Pons (tissue), 1 donor: ENCODE measurements around the gene SLC9A8.

Experiments used
- DNase-seq: peaks from one replicate; pipeline ENCODE4 v3.0.0-alpha.2; 2016; ENCODE audit warnings: low spot score

The SLC9A8 gene

DNA sequence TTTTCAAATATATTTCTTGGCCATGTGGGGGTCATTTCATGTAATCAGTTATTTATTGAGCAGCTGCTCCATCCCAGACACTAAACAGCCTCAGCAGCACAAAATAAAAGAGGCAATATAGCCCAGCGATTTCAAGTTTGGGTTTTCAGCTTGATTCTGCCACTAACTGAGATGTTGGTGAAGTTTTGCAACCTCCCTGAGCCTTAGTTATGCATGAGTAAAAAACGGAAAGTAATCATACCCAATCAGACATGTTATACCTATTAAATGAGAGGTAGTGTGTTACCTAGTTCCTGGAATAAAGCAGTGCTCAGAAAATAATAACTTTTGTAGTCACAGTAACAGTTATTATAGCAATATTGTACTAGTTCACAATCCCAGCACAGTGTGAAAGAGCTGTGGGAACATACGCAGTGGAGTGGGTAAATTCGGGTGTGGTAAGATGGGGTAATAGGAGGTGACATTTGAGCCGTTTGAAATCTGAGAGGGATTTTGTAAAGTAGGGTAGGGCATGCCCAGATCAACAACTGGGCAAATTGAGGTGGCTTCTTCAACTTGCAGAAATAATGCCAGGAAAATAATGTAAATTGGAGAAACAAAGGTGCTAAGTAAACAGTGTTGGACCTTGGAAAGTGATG lies 1.5 kb downstream of the SLC9A8 start:
- DNase-seq, result no peak

DNA sequence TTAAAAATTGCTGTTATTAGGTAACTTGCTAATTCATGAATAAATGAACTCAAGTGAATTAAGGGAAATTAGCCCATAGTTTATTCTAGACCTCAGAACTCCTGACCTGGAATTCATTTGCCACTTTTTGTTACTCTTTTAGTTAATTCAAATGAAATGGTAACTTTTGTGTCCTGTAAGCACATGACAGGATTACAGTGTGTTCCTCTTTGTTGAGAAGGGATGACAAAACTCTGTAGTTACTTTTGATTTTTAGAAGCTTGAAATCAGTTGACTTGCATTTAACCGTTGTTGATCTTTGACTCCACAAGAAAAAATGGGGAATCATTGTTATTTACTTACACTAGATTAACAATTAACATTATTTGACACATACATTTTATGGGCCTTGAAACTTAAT lies 6.2 kb downstream of the SLC9A8 start:
- no peak for DNase-seq

DNA sequence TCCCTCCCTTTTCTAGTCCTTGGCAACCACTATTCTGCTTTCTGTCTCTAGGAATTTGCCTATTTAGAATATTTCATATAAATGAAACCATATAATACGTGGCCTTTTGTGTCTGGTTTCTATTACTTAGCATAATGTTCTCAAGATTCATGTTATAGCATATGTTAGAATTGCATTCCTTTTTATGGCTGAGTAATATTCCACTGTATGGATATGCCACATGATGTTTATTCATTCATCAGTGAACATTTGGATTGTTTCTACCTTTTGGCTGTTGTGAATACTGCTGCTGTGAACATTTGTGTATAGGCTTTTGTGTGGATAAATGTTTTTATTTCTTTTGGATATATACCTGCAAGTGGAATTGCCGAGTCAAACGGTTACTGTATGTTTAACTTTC lies 7.1 kb downstream of the SLC9A8 start:
- no peak for DNase-seq

DNA sequence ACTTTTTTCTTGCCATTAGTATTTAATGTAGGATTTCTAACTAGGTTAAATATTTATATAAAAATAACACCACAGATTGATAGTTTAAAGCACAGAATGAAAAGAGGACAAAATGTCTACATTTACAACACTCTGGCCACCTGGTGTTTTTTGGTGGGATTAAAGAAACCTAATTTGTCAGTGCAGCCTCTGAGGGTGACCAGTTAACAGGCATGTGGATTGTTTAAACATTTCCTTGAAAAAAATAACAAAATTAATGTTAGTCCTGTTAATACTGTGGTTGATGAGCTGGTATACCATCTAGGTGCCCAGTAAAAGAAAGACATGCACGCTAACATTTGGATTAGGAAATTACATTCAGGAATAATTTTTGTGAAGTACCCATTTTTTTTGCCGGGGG lies 8.8 kb downstream of the SLC9A8 start:
- no peak for DNase-seq

DNA sequence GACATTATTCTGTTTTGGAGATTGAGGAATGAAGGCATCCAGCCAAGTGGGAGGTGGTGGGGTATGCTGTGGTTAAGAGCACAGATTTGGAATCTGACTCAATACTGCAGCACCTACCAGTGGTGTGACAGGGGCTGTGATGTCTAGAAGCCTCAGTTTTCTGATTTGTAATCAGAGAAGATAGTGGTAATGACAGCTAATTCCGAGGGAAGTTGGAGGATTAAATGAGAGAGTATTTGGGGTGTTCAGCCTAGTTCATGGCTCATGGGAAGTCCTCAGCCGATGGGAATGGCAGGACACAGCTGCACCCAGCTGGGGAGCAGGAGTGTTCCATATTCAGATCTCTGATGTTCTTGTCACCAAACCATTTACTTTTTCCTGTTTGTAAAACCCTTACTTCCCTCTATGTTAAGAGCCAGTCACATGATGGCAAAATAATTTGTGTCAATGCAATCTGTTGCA lies 9.3 kb downstream of the SLC9A8 start:
- DNase-seq, result no peak

DNA sequence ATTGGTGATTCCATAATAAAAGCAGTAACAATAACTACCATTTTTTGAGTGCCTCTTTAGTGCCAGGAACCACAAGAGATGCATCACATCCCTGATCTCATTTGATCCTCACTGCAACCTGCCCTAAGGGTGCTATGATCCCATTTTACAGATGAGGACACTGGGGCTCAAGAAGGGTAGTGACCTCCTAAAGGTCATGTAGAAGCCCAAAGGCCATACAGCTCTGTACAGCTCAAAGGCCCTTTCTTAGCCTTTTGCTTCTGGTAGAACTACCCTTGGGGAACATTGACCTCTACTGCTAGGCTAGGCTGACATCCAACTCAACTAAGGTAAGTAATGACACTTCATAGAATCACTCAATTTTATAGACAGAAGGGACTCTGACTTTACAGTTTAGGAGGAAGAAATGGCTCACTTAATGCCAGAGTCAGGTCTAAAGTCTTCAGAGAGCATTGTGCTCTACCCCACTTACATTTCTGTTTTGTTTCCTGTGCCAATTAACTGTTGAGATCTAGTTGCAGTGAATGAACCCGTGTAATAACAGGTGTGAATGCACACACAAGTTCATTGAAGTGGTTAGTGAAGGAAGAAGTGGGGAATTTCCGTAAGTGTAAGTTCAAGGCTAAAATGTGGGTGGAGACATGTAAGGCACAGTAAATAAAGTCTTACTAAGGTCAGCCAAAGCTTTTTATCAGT lies 10.7 kb downstream of the SLC9A8 start:
- no peak for DNase-seq

DNA sequence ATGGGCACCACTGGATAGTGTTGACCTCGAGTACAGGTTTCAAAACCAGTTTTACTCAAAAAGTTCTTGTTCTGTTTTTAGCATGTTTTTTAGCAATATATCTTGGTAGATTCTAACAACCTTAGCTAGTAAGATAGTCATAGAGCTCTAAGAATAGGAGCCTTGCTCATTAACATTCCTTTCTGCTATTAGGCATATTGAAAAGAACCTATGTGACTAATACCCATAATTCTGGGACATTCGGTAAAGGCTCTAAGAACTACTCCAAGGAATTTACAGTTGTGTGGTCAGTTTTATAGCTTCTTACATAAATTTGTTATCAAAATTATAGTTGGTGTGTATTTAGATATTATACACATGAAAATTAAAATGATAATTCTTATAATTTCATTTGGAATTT lies 11.6 kb downstream of the SLC9A8 start:
- no peak for DNase-seq

DNA sequence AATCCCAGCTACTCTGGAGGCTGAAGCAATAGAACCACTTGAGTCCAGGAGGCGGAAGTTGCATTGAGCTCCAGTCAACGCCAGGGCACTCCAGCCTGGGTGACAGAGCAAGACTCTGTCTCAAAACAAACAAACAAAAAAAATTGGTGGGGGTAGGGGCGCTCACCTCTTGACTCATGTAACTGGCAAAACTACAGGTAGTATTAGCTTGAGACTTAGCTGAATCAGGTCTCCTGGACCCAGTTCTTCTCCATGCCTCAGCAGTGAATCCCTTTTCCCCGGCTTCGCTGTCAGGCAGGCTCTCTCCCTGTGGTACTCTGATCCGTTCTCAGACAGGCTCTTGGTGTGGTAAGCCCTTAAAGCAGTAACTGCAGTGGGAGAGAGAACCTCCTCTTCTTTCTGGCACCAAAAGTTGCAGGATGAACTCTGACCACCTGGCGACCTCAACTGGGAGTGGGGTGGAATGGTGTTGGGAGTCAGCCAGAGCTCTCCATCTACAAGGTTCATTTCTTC lies 12.9 kb downstream of the SLC9A8 start:
- DNase-seq, result no peak

DNA sequence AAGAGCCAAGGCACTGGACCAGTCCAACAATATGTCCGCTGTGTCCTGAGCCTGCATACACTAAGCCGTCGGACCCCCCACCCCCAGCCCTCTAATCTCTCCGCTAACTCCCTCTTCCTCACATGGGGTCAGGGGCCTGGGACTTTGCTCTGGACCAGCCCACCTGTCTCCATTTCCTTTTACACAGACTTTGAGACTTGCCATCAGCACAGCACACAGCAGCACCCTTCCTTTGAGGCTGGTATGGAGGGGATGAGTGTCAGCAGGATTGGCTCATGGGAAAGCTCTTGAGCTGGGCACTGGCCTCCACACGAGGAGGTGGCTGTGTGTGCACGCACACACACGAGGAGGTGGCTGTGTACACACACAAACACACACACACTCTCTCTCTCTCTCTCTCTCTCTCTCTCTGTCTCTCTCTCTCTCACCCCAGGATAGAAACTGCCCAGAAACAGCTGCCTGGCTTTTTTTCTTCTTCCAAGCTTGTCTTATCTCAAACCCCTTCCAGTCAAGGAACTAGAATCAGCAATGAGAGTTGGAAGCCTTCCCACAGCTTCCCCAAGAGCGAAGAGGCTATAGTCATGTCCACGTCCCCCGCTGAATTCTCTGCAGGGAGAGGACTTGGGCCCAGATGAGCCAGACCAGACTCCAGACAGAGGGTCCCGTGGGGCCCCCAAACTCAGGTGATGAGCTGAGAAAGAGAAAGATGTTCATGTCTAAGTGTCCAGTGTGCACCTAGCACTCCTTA lies 18.6 kb downstream of the SLC9A8 start:
- no peak for DNase-seq

DNA sequence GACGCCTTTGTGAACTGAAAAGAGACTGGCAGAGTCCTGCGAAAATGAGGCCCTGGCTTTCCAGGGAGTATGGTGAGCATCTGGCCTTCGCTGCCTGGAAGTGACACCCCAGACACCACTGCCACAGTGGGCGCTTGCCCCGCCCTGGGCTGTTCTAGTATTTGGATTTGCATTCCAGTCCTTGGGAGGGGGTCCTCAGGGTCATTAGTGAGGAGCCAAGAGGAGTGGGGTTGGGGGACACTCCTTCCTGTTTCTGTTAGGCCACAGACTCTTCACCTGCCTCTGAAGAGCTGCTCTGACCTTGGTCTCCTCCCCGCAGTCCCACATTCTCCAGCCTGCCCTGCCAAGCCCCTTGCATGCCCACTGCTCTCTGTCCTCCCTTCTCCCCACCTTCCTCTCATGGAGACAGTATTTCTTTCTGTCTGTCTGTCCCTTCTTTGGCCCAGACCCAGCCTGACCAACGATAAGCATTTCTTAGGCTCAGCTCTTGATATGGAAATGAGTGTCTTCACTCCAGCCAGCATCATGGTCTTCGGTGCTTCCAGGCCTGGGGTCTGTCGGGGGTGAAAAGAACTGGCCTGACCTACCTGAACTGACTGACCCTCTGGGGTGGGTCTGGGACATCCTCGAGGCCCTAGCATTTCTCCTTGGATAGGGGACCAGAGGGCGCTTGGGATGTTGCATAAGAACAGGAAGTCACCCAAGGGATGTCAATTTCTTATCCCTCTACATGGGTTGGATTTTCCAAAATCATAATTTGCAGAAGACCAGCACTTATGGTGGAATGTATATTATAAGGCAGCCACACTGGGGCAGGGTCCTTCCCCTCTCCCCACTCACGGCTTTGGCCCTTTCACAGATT lies 19.4 kb downstream of the SLC9A8 start:
- DNase-seq, result no peak

DNA sequence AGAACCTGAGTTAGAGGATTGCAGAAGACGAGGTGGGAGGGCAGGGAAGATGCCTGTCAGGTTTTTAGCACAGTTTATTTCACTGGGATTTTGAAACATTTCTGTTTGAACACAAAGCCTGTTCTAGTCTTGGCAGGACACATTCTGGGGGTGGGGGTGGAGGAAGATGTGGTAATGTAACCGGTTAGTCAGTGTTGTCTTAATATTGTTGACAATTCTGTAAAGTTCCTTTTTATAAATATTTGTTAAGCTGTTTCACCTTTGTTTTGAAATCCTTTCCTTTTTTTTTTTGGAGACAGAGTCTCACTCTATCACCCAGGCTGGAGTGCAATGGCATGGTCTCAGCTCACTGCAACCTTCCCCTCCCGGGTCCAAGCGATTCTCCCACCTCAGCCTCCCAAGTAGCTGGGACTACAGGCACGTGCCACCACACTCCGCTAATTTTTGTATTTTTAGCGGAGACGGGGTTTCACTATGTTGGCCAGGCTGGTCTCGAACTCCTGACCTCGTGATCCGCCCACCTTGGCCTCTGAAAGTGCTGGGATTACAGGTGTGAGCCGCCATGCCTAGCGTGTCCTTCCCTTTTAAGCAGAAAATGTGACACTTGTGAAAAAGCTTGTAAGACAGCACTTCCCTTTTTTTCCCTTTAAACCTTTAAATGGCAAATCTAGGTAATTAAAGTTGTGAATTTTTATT lies 20.2 kb downstream of the SLC9A8 start:
- DNase-seq, result no peak

DNA sequence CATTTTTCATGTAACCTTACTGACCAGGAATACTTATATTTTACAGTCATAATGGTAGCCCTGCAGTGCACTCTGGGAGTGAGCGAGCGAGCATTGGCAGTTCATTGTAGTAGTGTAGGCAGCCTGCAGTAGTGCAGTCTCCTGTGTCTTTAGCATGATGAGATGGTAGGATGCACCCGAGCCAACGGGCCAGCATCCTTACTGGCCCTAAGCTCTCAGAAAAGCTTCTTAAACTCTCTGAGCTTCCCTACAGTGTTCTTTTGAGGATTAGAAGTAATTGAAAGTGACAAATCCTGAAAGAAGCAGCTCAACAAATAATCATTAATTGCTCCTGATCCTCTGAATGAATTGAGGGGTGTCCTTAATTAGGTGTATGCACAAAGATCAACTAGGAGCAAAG lies 20.9 kb downstream of the SLC9A8 start:
- no peak for DNase-seq

DNA sequence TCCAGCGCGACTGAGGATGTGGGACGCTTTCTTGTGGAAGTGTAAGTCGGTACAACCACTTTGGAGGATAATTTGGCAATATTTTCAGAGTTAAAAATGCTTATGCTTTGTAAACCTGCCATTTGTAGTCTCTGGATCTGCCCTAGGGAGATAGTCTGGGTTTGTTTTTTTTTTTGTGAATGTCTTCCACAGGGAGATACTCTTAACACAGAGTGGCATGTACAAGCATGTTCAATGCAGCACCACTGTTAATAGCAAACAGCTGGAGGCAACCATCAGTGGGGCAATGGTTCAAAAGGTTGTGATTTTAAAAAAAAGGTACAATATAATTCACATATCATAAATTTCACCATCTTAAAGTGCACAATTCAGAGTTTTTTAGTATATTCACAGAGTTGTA lies 22.4 kb downstream of the SLC9A8 start:
- no peak for DNase-seq

DNA sequence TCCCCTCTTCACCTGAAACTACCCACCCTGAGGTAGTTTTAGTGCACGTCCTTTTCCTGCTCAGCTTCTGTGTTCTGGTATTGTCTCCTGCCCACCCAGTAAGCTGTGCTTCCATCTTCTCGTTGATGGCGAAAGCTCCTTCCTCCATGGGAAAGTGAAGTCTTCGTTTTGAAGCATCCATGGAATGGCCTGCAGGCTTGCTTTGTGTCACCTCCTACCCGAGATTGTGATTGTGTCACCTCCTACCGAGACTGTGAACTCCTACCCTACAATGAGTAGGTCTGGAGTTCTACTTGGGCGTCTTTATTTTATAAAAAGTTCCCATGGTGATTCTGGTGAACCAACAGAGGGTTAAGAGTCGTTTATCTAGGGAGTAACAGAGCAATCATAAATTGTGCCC lies 25.9 kb downstream of the SLC9A8 start:
- DNase-seq, result no peak

DNA sequence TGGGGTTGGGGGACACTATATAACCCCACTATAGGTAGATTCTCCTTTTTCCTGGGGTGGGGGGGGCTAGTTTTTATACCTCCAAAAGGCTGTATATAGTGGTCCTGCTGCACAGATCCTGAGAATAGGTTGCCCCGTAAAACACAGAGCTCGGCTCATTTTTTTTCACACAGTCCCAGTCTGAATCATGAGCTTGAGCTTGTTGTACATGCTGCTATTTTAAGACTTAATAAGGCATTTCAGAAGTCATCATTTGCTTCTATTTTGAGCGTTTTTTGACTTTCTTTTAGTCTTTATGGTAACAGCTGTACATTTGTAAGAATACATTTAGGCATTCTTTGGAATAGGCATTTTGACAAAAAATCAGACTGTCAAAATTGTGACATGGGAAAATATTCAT lies 30.5 kb downstream of the SLC9A8 start:
- DNase-seq, result no peak

DNA sequence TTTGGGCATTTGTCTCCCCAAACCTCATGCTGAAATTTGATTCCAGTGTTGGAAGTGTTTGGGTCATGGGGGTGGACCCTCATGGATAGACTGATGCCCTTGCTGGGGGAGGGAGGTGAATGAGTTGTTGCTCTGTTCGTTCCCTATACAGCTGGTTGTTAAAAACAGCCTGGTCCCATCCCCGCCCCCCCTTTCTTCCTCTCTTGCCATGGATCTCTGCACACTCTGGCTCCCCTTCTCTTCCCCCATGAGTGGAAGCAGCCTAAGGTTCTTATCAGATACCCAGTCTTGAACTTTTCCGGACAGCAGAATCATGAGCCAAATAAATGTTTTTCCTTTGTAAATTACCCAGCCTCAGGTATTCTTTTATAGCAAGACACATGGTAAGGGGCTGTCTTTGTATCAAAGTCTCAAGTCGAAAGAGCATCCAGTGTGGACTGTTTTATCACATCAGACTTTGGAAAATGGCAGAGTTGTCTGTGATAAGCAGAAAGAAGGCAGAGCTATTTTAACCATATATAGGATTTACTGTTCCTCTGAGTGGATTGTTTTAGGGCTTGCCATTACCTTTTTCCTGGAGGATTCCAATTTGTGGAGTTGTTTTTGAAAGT lies 31.2 kb downstream of the SLC9A8 start:
- DNase-seq, result no peak

DNA sequence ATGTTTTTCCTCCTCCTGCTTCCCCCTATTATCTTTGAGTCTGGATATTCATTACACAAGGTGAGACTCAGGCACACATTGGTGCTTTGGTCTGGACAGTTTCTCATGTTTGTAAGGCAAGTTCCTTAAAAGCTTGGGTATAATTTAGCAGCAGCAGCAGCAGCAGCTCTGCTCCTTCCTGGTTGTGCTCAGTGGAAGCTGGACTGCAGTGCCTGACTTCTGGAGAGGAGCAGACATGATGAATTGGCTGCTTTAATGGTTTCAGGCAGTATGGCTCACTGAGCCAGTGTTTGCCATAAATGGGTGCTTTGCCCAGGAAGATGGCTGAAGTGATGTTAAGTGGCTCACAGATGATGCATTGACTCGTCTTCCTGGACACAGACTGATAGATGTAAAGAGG lies 32.4 kb downstream of the SLC9A8 start:
- no peak for DNase-seq

DNA sequence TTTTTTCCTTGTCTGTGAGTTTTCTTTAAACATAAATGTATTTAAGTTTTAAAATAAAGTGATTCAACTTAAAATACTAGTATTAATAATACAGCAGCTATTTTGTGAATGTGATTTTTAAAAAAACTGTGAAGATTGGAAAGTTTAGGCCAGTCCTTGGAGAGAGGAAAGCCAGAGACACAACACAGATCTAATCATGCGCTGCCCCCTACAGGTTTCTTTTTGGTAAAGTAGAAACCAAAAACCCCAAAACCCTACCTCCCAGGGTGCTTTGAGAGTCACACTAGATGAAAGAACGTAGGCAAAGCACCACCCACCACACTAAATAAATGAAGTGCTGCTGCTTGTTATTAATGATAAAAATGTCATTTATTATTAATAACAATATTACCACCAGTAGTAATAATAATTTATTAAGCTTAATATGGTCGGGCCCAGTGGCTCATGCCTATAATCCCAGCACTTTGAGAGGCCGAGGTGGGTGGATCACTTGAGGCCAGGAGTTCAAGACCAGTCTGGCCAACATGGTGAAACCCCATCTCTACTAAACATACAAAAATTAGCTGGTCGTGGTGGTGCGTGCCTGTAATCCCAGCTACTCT lies 33.7 kb downstream of the SLC9A8 start:
- DNase-seq, result peak; percentile 73

DNA sequence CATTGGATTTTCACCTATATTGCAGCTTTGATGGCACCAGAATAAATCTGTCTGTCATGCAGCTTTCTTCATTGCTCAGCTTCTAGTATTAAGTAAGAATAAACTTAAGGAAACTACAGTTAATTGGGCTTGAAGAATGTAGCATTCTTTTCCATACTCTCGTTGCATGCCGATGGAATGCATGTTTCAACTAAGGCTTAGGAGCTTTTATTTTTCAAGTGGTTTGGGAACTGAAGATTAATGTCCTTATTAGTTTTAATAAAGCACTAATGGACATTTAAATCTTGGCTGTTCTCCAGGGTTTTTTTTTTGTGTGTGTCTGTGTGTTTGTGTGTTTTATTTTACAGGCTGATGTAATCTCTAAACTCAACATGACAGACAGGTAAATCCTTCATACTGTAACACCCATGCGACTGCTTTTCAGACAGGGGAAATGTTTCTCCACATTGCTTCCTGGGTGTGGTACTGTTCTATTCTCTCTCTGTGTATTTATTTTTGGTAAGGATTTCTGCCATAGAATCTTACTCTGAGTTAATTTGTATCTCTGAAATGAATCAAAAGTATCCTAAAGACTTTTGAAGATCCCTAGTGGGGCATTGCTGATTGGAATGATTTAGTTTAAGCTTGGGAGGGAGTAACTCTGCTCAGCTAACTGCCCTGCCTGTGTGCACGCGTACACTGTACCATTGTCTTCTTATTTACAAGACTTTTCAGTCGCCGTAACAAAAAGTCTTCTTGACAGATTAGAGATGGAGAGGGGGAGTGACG lies 38.0 kb downstream of the SLC9A8 start:
- peak; percentile 83 for DNase-seq

DNA sequence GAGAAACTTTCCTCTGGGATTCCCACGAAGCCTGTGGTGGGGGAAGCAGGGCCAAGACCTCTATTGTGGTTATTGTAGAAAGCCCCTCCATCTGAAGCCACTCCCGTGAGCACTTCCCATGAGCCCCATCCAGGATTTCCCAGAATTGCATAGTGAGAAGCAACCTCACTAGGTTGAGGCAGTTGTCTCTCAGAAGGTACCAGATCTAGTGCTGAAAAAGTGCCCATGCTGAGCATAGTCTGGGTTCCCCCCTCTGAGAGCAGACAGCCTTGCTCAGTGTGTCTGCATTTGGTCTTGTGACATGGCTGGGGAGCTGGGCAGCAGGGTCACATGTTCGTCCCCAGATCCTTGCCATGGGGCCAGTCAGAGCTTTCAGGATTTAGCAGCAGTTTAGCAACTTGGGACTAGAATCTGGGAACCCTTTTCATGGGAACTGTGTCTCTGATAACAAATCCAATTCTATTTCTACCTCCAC lies 38.6 kb downstream of the SLC9A8 start:
- peak; percentile 92 for DNase-seq
